Dermis blood vessel endothelial cell (primary cell): ENCODE data around the gene PKD1. TPM values are rescaled to one million over a fixed set of nuclear protein-coding genes. Genes with fewer than 3 reads are reported as not detected.

ENCODE experiments used
- DNase-seq: peaks from one replicate; pipeline ENCODE4 v3.0.0; 2010
- total RNA-seq: library from RNA; depleted of rRNA; stranded (reverse); fragments of >200 nt; gene quantifications from 2 replicates; pipeline ENCODE4 v1.2.3, GENCODE V29; 2014

PKD1 gene
- total RNA-seq, 1 donor from 2014 or later: 77.1 TPM

- DNase-seq: no peak
Observed at GRCh38 chr16:2071454-2072202, 64.1 kb downstream of the PKD1 start.

GRCh38 chr16:2070576-2071453, 64.9 kb downstream of the PKD1 start:
- no peak for DNase-seq

- DNase-seq: no peak
Observed at GRCh38 chr16:2066139-2066538, 69.6 kb downstream of the PKD1 start.

- DNase-seq: no peak
Observed at GRCh38 chr16:2064368-2064945, 71.2 kb downstream of the PKD1 start.

- no peak for DNase-seq
Observed at GRCh38 chr16:2063861-2064260, 71.8 kb downstream of the PKD1 start.

- no peak for DNase-seq
Observed at GRCh38 chr16:2062801-2063200, 72.9 kb downstream of the PKD1 start.

GRCh38 chr16:2061526-2061925, 74.2 kb downstream of the PKD1 start:
- no peak for DNase-seq

- no peak for DNase-seq
Observed at GRCh38 chr16:2061023-2061422, 74.7 kb downstream of the PKD1 start.

GRCh38 chr16:2060346-2060745, 75.4 kb downstream of the PKD1 start:
- DNase-seq: no peak

- DNase-seq: no peak
Observed at GRCh38 chr16:2058872-2059271, 76.8 kb downstream of the PKD1 start.

GRCh38 chr16:2058420-2058819, 77.3 kb downstream of the PKD1 start:
- DNase-seq: no peak

GRCh38 chr16:2057438-2057837, 78.3 kb downstream of the PKD1 start:
- DNase-seq: no peak

- no peak for DNase-seq
Observed at GRCh38 chr16:2056681-2057407, 78.9 kb downstream of the PKD1 start.

- peak; percentile 56 for DNase-seq
Observed at GRCh38 chr16:2056077-2056476, 79.6 kb downstream of the PKD1 start.

- no peak for DNase-seq
Observed at GRCh38 chr16:2054543-2055245, 81.0 kb downstream of the PKD1 start.

GRCh38 chr16:2053897-2054296, 81.8 kb downstream of the PKD1 start:
- no peak for DNase-seq

- DNase-seq: no peak
Observed at GRCh38 chr16:2053211-2053610, 82.5 kb downstream of the PKD1 start.

GRCh38 chr16:2048116-2048543, 87.6 kb downstream of the PKD1 start:
- peak; percentile 37 for DNase-seq

- DNase-seq: peak; percentile 97
Observed at GRCh38 chr16:2047330-2048115, 88.2 kb downstream of the PKD1 start, which contains the start of the genes NTHL1 and TSC2. Gene NTHL1 (minus strand): TSS chr16:2047834. CDS start chr16:2047823, 11 bp downstream. Gene TSC2 (plus strand): TSS chr16:2047985. CDS start chr16:2048616, 631 bp downstream.

- no peak for DNase-seq
Observed at GRCh38 chr16:2046893-2047329, 88.8 kb downstream of the PKD1 start.
